RPMI8226 (cell line): ENCODE results near the gene HSPG2.

ENCODE experiments used
- DNase-seq: peaks from one replicate; pipeline ENCODE4 v3.0.0-alpha.2; 2015

The HSPG2 gene

GRCh38 chr1:21896652-21897532 is 40.2 kb downstream of the HSPG2 start:
- DNase-seq: peak; percentile 56

GRCh38 chr1:21896026-21896425 is 41.1 kb downstream of the HSPG2 start:
- DNase-seq: no peak

- no peak for DNase-seq
Observed at GRCh38 chr1:21894034-21894881, 42.9 kb downstream of the HSPG2 start.

- DNase-seq: no peak
Observed at GRCh38 chr1:21893046-21893805, 43.9 kb downstream of the HSPG2 start.

GRCh38 chr1:21891621-21892479 is 45.3 kb downstream of the HSPG2 start:
- peak; percentile 52 for DNase-seq

GRCh38 chr1:21891081-21891480 is 46.0 kb downstream of the HSPG2 start:
- peak; percentile 39 for DNase-seq

- no peak for DNase-seq
Observed at GRCh38 chr1:21888500-21888899, 48.6 kb downstream of the HSPG2 start.

GRCh38 chr1:21887796-21888195 is 49.3 kb downstream of the HSPG2 start:
- no peak for DNase-seq

GRCh38 chr1:21887216-21887736 is 49.8 kb downstream of the HSPG2 start:
- no peak for DNase-seq

- DNase-seq: no peak
Observed at GRCh38 chr1:21886486-21887215, 50.5 kb downstream of the HSPG2 start.

- DNase-seq: no peak
Observed at GRCh38 chr1:21885236-21886037, 51.7 kb downstream of the HSPG2 start.

GRCh38 chr1:21884456-21885235 is 52.5 kb downstream of the HSPG2 start:
- peak; percentile 52 for DNase-seq

- DNase-seq: no peak
Observed at GRCh38 chr1:21882721-21883415, 54.2 kb downstream of the HSPG2 start.

- no peak for DNase-seq
Observed at GRCh38 chr1:21881250-21881649, 55.9 kb downstream of the HSPG2 start.

- no peak for DNase-seq
Observed at GRCh38 chr1:21880619-21880970, 56.5 kb downstream of the HSPG2 start.

- no peak for DNase-seq
Observed at GRCh38 chr1:21879928-21880618, 57.0 kb downstream of the HSPG2 start.

- DNase-seq: no peak
Observed at GRCh38 chr1:21878840-21879478, 58.2 kb downstream of the HSPG2 start.
